GM19043 (cell line): ENCODE measurements around the gene SLC19A1.

Source experiments
- ATAC-seq: cut with Tn5 transposase; IDR thresholded peaks from one replicate; pipeline ENCODE4 v1.9.1; 2021; ENCODE audit warnings: low read depth; ENCODE audit not compliant: unreplicated experiment

SLC19A1 gene

DNA sequence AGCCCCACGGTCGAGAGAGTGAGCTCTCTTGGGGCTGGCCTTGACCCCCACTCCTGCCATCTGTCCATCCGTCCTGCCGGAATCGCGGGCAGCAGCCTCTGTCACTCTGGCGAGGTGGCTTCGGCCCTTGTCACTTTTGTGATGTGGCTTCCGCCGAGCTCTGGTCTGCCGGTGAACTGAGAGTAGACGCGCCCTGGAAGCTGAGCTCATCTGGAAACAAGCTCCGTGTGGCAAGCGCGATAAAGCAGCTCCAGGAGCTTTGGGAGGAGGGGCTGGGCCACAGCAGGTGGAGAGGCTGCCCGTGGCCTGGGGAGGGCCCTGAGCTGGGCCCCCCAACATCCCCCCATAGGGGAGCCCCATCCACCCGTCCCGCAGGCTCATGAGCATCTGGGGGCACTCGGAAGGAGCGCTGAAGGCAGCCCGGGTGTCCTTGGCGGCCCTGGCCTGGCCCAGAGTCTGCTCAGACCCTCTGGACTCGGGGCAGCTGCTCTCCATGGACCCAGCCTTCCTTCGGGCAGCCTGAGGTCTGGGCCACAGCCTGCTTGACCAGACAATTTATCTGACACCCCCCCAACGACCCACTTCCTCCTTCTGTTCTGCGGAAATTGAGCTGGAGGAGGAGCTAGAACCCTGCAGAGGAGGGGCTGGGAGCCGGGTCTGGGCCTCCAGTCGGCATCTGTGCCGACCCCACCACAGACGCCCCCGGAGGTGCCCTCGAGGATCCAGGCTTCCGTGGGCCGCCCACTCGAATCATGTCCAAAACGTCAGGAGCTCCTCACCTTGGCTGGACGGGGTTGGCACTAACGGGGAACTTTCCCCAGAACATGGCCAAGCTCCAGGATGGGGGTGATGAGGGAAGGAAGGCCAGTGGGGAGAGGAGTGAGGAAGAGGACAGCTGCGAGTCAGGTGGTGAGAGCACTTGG is 59.1 kb downstream of the SLC19A1 start:
- no peak for ATAC-seq

DNA sequence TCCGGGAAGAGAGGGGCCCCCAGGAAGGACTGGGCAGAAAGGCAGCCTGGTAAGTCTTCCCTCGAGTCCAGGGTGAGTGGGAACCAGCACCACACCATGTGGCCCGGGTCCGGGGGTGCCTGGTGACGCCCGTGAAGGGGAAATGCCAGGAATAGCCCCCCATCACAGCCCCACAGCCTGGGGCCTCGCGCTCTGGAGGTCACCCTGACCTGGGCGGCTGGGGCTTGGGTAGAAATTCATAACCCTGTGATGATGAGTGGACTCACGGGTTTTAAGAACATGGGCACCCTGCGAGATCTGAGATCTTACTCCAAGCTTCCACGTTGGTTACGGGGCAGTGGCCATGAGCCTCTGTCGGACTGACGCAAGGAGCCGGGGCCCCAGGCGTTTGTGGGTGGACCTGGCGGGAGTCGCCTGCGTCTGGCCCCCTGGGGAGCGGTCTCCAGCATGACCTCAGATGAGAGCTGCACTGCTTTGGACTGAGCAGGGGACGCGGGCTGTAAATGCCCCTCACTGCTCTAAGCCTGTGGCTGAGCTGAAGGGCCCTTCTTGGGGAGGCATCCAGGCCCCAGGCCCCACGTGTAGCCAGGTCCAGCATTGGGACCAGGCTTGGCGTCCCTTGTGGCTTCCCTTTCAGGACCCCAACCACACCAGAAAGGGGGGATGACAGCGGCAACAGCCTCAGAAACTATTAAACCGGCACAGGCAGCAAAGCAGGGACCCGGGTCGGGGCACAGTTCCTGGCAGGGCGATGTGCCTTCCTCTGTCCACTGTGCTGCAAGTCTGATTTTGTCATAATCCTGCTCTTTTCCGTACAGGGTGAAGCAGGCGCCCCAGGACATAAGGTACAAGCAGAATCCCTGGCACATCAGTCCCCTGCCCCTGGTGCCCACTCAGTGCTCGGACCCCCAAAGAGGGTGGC is 60.0 kb downstream of the SLC19A1 start:
- ATAC-seq = no peak

DNA sequence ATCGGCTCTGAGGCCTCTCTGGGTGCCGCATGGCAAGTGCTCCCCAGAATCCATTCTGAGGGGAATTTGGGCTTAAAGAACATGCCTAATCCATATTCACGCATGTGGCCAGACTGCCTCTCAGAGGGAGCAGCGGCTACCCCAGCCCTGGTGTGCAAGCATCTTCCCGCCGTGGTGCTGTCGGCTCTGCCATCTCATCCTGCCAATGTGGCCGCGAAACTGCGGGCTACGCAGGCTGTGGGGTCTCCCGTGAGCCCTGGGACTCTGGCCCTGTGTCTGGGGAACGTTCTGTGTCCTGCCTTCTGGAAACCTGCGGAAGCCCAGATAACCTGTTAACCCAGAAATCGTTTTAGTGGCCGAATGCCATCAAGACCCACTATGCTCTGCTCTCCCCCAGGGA is 60.7 kb downstream of the SLC19A1 start:
- no peak for ATAC-seq

DNA sequence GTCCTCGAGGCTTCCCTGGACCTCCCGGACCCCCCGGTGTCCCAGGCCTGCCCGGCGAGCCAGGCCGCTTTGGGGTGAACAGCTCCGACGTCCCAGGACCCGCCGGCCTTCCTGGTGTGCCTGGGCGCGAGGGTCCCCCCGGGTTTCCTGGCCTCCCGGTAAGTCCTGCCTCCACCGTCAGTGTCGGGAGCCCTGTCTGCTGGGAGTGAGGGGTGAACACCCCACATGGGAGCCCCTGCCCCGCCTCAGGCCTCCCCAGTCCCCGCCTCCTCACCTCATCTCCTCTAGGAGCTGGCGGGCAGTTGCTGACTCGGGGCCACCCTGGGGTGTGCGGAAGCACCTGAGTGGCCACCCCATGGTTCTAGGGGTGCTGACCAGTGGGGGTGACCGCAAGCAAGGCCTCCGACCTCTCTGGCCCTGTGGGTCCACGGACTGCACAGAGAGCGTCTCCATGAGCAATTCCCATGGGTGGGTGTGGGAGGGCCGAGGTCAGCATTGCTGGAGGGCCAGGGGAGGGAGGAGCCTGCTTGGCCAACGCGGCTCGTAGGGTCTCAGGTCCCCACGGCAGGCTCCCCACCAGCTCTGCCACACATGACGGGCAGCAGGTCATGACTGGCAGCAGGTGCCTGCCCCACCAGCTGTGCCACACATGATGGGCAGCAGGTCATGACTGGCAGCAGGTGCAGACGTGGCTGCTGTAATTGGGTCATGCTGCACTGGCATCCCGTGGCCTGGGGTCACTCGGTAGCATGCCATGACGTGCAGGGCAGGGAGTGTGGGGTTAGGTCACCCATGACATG is 61.3 kb downstream of the SLC19A1 start:
- no peak for ATAC-seq

DNA sequence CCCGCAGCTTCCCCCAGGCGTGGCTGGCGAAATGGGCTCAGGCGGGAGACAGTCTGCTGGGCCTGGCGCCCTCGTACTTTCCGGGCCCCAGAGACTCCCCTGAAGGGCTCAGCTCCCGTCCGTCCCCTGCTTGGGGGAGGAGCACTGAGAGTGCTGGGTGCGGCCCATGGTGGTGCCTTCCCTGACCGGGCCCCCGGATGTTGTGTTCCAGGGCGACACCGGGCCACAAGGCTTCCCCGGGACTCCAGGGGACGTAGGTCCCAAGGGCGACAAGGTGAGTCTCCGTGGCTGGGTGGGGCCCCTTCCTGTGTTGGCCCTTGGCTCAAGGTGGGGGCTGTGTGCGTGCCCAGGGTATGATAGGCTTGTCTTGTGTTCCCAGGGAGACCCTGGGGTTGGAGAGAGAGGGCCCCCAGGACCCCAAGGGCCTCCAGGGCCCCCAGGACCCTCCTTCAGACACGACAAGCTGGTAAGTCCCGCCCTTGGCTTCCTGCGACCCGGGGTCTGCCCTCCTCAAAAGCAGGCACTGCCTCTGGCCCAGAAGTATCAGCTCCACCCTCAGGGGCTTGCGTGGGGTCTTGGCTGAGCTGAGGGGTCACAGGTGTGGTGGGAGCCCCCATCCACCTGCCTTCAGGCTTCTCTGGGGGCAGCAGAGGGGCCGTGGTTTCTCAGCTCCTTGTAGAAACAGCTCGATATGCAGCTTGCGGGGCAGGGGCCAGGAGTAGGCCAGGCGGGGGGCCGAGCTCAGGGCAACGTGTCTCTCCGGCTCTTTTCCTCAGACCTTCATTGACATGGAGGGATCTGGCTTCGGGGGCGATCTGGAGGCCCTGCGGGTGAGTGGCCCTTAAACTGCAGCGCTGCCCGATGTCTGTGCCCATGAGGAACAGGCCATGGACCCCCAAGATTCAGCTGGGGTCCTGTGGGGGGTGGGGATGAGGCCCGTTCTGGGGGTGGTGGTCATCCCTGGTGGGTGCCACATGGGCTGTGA is 62.3 kb downstream of the SLC19A1 start:
- no peak for ATAC-seq

DNA sequence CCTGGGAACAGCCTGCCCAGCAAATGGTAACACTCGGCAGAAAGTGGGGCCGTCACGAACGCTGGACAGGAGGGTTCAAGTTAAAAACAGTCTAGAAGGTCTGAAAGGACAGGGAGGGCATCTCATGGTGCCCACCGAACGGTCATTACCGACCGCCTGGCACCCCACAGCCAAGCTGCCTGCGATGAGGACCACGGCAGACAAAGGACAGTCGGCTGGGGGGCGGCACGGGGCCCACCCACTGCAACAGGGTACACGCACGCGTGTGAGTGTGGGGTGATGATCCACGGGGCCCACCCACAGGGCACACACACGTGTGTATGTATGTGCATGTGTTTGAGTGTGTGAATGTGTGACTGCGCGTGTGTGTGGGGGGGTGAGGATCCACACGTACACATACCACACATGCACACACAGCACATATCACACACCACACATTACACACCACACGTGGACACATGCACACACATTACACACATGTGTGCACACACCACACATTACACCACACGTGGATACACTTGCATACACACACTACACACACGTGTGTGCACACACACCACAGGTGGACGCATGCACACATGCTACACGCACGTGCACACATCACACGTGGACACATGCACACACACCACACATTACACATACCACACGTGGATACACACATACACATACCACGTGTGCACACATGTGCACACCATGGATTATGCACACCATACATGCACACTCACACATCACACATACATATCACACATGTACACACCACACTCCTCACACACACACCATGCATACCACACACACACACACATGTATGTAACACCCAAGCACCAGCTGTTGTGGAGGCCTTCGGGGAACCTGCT is 63.2 kb downstream of the SLC19A1 start:
- ATAC-seq = no peak

DNA sequence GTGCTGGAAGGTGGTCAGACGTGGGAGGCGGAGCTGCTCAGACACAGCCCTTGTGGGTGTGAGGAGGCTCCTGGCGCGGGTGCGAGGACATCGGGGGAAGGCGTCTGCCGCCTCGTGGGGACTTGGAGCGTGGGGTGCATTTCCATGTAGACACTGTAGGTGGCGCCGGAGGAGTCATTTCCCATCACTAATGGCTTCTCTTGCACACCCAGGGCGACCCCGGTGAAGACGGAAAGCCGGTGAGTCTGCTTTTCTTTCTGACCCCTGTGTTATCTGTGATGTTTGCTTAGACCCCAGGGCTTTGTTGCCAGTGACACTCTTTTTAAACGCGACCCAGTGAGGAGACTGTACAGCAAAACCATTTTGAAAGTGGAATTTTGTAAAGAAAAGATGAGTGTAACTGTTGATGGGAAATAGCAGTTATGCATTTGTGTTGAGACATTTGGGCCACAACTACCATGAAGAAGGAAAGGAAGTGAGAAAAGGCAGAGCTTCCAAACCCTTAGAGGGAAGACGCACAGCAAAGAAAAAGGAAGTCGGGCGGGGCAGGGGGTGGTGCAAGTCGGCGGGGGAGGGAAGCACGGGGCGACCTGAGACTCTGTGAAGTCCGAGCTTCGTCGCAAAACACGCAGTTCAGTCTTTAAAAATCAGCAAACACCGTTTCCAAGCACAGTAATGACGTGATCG is 64.0 kb downstream of the SLC19A1 start:
- no peak for ATAC-seq

DNA sequence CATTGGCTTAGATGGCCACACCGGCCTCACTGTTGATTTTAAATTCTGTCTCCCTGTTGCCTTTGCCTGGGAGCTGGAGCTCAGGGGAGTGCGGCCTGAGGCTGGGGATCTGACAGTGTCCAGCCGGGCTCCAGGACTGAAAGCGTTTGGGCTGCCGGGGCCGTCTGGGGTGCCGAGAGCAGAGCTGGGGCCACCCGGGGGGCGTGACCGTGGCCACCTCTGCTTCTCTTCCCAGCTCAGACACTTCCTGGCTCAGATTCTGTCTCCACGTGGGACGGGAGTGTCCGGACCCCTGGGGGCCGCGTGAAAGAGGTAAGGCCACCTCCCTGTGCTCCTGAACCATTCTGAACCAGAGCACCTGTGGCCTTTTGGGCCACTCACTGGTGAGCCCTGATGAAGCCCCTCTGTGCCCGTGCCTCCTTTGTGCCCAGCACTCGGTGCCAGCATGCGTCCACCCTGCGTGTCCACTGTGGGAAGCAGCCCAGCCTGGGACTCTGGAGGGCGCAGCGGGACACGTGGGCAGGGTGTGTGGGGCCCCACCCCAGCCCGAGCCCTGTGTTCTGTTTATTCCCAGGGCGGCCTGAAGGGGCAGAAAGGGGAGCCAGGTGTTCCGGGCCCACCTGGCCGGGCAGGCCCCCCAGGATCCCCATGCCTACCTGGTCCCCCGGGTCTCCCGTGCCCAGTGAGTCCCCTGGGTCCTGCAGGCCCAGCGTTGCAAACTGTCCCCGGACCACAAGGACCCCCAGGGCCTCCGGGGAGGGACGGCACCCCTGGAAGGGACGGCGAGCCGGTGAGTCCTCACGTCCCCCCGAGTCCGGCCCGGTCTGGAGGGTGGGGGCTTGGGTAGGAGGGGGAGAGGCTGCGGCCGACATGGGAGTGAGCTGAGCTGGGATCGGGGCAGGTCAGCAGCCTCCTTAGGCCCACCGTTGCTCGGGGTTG is 64.8 kb downstream of the SLC19A1 start:
- no peak for ATAC-seq

DNA sequence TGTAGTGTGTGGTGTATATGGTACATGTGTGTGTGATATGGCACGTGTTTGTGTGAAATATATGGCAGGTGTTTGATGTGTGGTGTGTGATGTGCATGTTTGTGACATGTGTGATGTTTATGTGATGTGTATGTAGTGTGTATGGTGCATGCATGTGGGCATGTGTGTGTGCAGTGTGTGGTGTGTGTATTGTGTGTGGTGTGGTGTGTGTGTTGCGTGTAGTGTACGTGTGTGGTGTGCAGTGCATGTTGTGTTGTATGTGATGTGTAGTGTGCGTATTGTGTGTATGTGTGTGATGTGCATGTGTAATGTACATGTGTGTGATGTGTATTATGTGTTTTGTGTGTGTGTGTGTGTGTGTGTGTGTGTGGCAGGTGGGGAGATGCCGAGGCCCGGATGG is 65.7 kb downstream of the SLC19A1 start:
- ATAC-seq = no peak

DNA sequence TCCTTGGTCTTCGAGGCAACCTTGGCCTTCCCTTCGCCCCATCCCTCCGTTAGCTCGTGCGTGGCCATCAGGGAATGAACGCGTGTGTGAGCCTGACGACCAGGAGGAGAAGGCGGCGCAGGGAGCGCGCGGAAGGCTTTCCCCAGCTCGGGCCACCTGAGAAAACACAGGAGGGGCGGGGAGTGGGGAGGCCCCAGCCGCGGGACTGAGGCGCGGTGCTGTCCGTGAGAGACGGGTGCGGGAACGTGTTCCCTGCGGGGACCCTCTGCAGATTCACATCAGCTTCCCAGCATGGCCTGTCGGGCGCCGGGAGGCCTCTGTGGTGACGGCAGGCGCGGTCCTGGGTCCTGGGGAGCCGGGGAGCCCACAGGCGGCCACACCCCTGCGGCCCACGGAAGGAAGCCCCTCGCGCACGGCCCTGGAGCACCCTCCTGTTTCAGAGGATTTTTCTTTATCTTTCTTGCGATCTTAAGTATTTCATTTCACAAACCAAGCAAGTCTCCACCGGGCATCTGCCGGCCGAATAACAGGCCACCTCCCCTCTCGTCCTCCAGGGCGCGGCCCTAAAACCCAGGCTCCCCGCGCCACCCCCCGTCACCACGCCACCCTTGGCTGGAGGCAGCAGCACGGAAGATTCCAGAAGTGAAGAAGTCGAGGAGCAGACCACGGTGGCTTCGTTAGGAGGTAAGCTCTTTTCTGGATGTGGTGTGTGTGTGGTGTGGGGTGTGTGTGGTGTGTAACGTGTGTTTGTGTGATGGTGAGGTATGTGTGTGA is 66.3 kb downstream of the SLC19A1 start:
- ATAC-seq = no peak

DNA sequence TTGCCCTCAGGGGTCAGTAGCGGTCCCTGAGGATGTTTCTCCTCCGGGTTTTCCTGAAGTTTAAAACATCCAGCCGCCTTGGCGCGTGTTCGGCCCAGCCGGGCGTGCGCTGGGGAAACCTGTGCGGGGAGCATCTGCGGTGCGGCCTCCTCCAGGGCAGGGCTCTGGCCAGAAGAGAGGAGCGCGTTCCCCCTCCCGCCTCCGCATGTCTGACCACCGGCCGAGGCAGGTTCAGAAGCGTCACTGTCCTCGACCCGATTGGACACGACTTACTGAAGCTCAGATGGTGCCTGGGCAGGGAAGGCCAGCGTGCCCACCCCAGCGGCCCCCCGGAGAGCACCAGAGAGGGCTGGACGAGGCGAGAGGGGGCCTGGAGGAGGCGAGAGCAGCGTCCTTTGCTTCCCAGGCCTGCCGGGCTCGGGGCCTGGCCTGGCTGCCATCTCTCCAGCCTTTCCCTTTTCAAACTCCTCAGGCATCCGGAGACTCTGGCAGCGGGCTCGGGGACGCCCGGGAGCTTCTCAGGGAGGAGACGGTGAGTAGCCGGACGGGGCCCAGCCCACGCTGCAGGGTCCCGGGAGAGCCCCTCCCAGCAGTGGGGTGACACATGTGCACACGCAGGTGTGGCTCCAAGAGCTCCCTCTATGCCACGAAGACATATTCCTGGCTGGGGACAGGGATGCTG is 67.1 kb downstream of the SLC19A1 start:
- no peak for ATAC-seq

DNA sequence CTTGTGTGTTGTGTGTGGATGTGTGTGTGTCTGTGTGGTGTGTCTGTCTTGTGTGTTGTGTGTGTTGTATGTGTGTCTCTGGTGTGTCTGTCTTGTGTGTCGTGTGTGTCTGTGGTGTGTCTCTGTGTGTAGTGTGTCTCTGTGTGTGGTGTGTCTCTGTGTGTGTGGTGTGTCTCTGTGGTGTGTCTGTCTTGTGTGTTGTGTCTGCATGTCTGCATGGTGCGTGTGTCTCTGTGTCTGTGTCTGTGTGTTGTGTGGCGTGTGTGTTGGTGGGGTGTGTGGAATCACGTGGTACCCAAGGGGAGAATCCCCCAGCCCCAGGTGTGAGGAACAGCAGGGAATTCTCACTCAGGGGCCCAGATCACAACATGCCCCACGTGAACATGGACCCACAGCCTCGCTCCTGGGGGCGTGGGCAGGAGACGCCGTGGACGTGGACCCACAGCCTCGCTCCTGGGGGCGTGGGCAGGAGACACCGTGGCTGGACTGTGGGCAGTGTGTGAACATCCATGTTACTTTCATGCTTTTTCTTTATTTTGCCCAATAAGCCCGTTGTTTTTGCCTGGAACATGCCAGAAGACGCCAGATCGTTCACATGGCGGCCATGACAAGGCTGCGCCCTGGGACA is 67.8 kb downstream of the SLC19A1 start:
- ATAC-seq = no peak

DNA sequence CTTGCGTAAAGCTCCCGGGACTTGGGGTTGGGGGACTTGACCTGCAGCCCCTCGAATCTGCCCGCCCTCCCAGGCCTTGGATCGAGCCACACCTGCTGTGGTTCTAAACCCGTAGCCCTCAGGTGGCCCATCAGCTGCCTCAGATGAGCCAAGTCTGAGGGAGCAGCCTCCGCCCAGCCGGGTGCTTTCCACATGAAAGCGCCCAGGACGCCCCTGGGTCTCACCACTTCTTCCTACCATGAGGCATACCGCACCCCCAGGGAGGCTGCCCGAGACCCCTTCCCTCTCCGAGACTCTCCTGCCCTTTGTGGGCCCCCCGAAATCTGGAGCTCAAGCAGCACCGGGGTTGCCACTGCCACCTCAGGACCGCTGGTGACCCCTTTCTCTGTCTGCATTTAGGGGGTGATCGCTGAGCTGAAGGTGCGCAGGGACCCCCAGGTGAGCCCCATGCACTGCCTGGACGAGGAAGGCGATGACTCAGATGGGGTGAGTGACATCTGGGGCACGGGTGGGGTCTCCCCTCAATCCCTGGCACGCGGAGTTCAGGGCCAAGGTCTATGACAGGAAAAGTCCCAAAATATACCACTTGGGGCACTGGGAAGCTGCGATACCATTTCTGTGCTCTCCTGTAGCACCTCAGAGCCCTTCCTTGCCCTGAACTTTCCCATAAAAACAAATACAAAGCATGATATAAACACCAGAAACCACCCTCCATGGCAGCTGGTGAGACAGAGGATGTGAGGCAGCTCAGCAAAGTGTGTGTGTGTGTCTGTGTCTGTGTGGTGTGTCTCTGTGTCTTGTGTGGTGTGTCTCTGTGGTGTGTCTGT is 68.5 kb downstream of the SLC19A1 start:
- no peak for ATAC-seq
